GM06990 (cell line): Measurements from ENCODE around the gene PTPRE.

Experiments
- DNase-seq: peaks from one replicate; pipeline ENCODE4 v3.0.0-alpha.2; 2011; ENCODE audit not compliant: insufficient read length; ENCODE audit errors: extremely low read depth
- H3K27me3 ChIP-seq: replicated peaks from 2 replicates; pipeline ENCODE4 v1.6.0; 2011; ENCODE audit warnings: low read length; ENCODE audit not compliant: control insufficient read depth, insufficient read depth
- H3K36me3 ChIP-seq: 2 replicates; pipeline ENCODE4 v1.5.1; 2011; ENCODE audit warnings: low read length; ENCODE audit not compliant: control insufficient read depth, insufficient read depth
- H3K4me3 ChIP-seq: replicated peaks from 2 replicates; pipeline ENCODE4 v1.5.1; 2011; ENCODE audit warnings: low read depth, mild to moderate bottlenecking, control low read depth, low read length
- TF ChIP-seq, protein P1 (sequence below): IDR thresholded peaks from 2 replicates; pipeline ENCODE4 v1.5.1; 2011; ENCODE audit warnings: low read length, control low read depth, mild to moderate bottlenecking, inconsistent platforms; ENCODE audit not compliant: insufficient read depth, poor library complexity, severe bottlenecking

Gene PTPRE

DNA sequence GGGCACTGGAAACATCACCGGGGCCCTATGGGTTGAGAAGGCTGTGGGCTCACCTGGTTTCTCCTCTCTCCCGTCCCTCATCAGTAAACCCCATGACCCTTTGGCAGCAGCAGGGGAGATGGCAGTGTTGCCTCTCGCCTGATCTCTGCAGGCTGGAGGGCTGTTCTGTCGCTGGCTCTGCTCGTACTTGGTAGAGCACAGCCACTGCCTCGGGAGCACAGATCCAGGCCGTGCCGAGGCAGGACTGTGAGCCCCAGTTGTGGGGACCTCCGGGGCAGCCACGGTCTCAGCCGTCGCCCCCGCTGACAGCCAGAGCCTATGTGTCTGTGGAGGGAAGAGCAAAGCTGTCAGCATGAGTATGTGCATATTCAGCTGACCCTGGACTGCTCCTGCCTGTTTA, 94.9 kb downstream of the PTPRE start:
- H3K27me3 ChIP-seq: no peaks in the 10 kb centered on the region; the same call in 1 of the 2 replicates
- TF ChIP-seq, protein P1, sequence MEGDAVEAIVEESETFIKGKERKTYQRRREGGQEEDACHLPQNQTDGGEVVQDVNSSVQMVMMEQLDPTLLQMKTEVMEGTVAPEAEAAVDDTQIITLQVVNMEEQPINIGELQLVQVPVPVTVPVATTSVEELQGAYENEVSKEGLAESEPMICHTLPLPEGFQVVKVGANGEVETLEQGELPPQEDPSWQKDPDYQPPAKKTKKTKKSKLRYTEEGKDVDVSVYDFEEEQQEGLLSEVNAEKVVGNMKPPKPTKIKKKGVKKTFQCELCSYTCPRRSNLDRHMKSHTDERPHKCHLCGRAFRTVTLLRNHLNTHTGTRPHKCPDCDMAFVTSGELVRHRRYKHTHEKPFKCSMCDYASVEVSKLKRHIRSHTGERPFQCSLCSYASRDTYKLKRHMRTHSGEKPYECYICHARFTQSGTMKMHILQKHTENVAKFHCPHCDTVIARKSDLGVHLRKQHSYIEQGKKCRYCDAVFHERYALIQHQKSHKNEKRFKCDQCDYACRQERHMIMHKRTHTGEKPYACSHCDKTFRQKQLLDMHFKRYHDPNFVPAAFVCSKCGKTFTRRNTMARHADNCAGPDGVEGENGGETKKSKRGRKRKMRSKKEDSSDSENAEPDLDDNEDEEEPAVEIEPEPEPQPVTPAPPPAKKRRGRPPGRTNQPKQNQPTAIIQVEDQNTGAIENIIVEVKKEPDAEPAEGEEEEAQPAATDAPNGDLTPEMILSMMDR: no peak

DNA sequence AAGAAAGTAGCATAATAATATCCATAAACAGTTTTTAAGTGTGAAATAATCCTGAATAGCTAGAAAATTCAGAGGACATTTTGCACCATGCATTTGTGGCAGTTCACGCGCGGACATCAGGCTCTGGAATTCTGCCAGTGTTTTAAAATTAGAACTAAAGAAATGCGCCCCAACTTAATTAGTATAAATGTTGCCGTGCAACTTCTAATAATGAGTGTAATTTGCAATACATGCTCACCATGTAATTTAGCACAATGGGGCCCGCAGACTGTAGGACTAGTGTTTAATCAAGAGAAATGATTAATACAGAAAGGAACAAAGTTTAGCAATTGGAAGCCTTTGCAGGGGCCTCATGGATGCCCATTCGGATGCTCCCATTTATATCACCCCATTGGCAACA, 96.6 kb downstream of the PTPRE start:
- H3K27me3 ChIP-seq: peaks cover 1% of the 10 kb centered on the region; the same call in 1 of the 2 replicates
- TF ChIP-seq, protein P1: no peak
- H3K36me3 ChIP-seq: no peaks in the 10 kb centered on the region
- no peak for DNase-seq
- H3K4me3 ChIP-seq: no peak overlapping the region

More for the DNA sequence above, 94.9 kb downstream of the PTPRE start:
- no peak for DNase-seq
- Histone ChIP-seq H3K36me3 (no peaks in the 10 kb centered on the region), H3K4me3 (no peak overlapping the region)

DNA sequence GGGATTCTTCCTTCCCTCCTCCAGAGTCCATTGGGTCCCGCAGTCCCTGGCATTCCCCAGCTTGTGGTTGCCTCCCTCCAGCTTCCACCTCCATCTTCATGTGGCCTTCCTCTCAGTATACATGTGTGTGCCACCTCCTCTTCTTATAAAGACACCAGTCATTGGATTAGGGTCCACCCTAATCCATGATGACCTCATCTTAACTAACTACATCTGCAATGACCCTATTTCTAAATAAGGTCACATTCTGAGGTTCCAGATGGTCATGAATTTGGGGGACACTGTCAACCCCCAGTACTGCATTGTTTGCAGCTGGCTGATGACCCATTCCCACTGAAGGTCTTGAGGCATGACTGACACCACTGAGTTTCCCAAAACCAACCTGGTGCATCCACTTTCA, 99.0 kb downstream of the PTPRE start:
- peaks cover 2% of the 10 kb centered on the region; the same call in 1 of the 2 replicates for H3K27me3 ChIP-seq
- TF ChIP-seq, protein P1: no peak
- no peak for DNase-seq
- H3K4me3 ChIP-seq: no peak overlapping the region
- no peaks in the 10 kb centered on the region for H3K36me3 ChIP-seq

DNA sequence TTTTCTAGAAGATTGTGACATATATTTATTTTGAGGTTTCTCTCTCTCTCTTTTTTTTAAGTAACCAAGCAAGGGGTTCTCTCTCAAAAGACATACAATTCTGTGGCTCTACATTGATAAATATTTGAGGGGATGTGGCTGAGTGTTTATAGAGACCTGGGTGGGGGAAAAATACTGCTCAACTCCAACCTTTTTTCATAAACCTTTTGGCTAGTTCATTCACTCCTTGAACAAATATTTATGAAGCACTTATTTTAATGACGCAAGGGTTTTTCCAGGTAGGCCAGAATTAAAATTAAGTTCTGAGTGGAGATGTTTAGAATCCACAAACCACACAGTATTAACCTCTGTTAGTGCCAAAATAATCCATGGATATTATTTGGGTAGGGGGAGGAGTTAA, 100.2 kb downstream of the PTPRE start:
- TF ChIP-seq, protein P1: no peak
- H3K4me3 ChIP-seq: no peak overlapping the region
- no peak for DNase-seq
- H3K36me3 ChIP-seq: no peaks in the 10 kb centered on the region
- H3K27me3 ChIP-seq: peaks cover 2% of the 10 kb centered on the region; the same call in 1 of the 2 replicates

DNA sequence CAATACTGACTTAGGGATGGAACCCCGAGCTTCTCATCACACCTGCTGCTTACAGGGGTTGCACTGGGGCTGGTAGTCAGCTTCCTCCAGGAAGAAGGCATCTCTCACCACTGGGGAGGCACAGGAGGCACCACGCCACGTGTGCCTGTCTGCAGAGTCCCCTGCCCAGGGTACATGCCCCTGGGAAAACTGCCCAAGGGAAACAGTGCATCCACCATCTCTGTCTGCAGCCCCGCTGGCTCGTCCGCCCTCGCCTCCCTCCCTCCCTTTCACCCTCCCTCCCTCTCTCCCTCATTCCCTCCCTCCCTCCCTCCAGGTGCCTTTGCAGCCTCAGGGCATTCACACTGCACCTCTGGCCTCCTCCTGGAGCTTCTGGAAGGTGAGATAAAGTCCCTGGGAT, 101.1 kb downstream of the PTPRE start:
- Histone ChIP-seq H3K36me3 (no peaks in the 10 kb centered on the region), H3K4me3 (no peak overlapping the region), H3K27me3 (peaks cover 2% of the 10 kb centered on the region; the same call in 1 of the 2 replicates)
- DNase-seq: no peak
- TF ChIP-seq, protein P1: no peak

DNA sequence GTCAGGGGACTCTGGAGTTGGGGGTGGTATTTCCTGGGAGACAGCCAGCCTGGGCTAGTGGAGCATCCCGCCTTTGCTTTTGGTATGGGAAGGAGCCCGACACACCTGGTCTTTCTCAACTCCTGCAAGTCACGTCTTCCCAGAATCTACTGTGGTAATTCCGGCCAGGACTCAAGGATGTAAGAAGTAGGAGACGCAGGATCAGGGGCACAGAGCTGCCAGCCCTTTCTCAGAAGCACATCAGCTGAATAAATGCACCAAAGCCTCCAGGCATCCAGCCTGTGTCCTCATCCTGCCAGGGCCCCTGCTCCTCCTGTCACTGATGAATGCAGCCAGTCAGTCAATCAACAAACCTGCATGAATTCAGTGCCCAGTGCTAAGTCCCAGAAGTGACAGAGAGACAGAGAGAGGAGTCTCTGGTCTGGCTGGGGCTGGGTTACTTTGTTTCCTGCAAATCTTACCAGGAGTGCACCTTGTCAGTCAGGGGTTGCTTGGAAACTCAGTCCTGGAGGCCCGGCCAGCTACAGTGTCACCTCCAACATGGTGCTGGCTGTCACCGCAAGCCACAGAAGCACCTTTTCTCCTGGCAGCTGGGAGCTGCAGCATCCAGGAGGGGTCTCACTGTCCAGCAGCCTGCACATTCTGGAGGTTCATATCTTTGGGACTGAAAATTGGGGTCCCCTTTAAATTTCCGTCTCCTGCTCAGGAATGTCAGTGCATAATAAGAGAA, 101.8 kb downstream of the PTPRE start:
- H3K27me3 ChIP-seq: peaks cover 2% of the 10 kb centered on the region; the same call in 1 of the 2 replicates
- TF ChIP-seq, protein P1: no peak

More for the DNA sequence above, 101.8 kb downstream of the PTPRE start:
- Histone ChIP-seq H3K4me3 (no peak overlapping the region), H3K36me3 (no peaks in the 10 kb centered on the region)
- DNase-seq: no peak
